ENCODE measurements around the gene ZNF311. TPM values are rescaled to one million over a fixed set of nuclear protein-coding genes. Genes with fewer than 3 reads are reported as not detected.
A peak's percentile ranks its signal among the peaks of the same experiment; 100 is the strongest.

ZNF311 gene
- polyA plus RNA-seq, 3 donors = 0.05 TPM; not detected in 1

- H3K36me3 ChIP-seq (replicated peaks in 1 of 2; ENCODE audit: control insufficient read depth in 1 of 2, insufficient read depth in 2 of 2, low read length in 2 of 2) = no peaks in the 10 kb centered on the region
- H3K27me3 ChIP-seq (ENCODE audit: control insufficient read depth in 2 of 2, insufficient read depth in 2 of 2, low read length in 2 of 2) = no peaks in the 10 kb centered on the region
- H2AFZ ChIP-seq (ENCODE audit: insufficient read depth, low read depth, low read length, poor library complexity, severe bottlenecking) = peak overlapping the region; percentile 69
- H3K27ac Mint-ChIP-seq = peak overlapping the region; percentile 46 to 89 (median 86)
- H3K27ac ChIP-seq (ENCODE audit: low read depth in 1 of 2, low read length in 2 of 2) = peak overlapping the region in 1 of 2 donors; percentile 30
- TF ChIP-seq, protein P1, sequence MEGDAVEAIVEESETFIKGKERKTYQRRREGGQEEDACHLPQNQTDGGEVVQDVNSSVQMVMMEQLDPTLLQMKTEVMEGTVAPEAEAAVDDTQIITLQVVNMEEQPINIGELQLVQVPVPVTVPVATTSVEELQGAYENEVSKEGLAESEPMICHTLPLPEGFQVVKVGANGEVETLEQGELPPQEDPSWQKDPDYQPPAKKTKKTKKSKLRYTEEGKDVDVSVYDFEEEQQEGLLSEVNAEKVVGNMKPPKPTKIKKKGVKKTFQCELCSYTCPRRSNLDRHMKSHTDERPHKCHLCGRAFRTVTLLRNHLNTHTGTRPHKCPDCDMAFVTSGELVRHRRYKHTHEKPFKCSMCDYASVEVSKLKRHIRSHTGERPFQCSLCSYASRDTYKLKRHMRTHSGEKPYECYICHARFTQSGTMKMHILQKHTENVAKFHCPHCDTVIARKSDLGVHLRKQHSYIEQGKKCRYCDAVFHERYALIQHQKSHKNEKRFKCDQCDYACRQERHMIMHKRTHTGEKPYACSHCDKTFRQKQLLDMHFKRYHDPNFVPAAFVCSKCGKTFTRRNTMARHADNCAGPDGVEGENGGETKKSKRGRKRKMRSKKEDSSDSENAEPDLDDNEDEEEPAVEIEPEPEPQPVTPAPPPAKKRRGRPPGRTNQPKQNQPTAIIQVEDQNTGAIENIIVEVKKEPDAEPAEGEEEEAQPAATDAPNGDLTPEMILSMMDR (IDR thresholded peaks at IDR 0.05) = no peak
- no CpG with 5 or more reads among the region's 23 CpGs for WGBS (ENCODE audit: insufficient coverage)
- peaks cover 4 to 22% (median 13%) of the 10 kb centered on the region in 7 donors for H3K9me3 Mint-ChIP-seq
- DNase-seq = peak; percentile 97 to 98 (median 97)
- H3K9ac ChIP-seq (ENCODE audit: insufficient read depth, low read length, poor library complexity, severe bottlenecking) = peak overlapping the region; percentile 37
- H3K4me3 ChIP-seq (replicated peaks in 1 of 3; ENCODE audit: low read depth in 2 of 3, low read length in 3 of 3) = peak overlapping the region; percentile 31 to 76 (median 68)
- peaks cover 60% of the 10 kb centered on the region for H3K4me1 Mint-ChIP-seq
- H3K79me2 ChIP-seq (ENCODE audit: insufficient read depth, low read length) = no peaks in the 10 kb centered on the region
- peak overlapping the region; percentile 78 for H3K4me2 ChIP-seq (replicated peaks; ENCODE audit: extremely low read depth, low read length, poor library complexity, severe bottlenecking)
- intact Hi-C loops (cut with micrococcal nuclease) = loop anchor here (2.0 to 10.0 kb wide), 7 partner anchors 40 to 1077 kb away; no protein-coding TSS in a partner anchor
- H3K4me3 Mint-ChIP-seq = peak overlapping the region; percentile 76 to 77
- peaks cover 0 to 3% of the 10 kb centered on the region in 2 donors for H3K9me3 ChIP-seq (replicated peaks in 1 of 2; ENCODE audit: control insufficient read depth in 1 of 2, insufficient read depth in 1 of 2, low read length in 2 of 2)
- peaks cover 9 to 16% (median 10%) of the 10 kb centered on the region in 3 donors for H3K27me3 Mint-ChIP-seq (ENCODE audit: low read depth in 3 of 3)
- H3K36me3 Mint-ChIP-seq = peaks cover 0 to 6% of the 10 kb centered on the region in 2 donors
- no peaks in the 10 kb centered on the region for H4K20me1 ChIP-seq (ENCODE audit: insufficient read depth, low read length)
- H3K4me1 ChIP-seq (ENCODE audit: control insufficient read depth in 1 of 2, insufficient read depth in 2 of 2, low read length in 2 of 2) = peaks cover 47 to 54% of the 10 kb centered on the region in 2 donors
Observed at GRCh38 chr6:28981833-28982475, 23.2 kb downstream of the ZNF311 start.

- Histone ChIP-seq H3K36me3 (replicated peaks in 1 of 2; ENCODE audit: control insufficient read depth in 1 of 2, insufficient read depth in 2 of 2, low read length in 2 of 2) (no peaks in the 10 kb centered on the region), H4K20me1 (ENCODE audit: insufficient read depth, low read length) (no peaks in the 10 kb centered on the region), H3K4me3 (replicated peaks in 1 of 3; ENCODE audit: low read depth in 2 of 3, low read length in 3 of 3) (peak overlapping the region; percentile 31 to 76 (median 68)), H3K9ac (ENCODE audit: insufficient read depth, low read length, poor library complexity, severe bottlenecking) (peak overlapping the region; percentile 37), H3K4me2 (replicated peaks; ENCODE audit: extremely low read depth, low read length, poor library complexity, severe bottlenecking) (peak overlapping the region; percentile 78), H3K4me1 (ENCODE audit: control insufficient read depth in 1 of 2, insufficient read depth in 2 of 2, low read length in 2 of 2) (peaks cover 49 to 58% of the 10 kb centered on the region in 2 donors), H3K79me2 (ENCODE audit: insufficient read depth, low read length) (no peaks in the 10 kb centered on the region), H3K9me3 (replicated peaks in 1 of 2; ENCODE audit: control insufficient read depth in 1 of 2, insufficient read depth in 1 of 2, low read length in 2 of 2) (peaks cover 0 to 3% of the 10 kb centered on the region in 2 donors), H3K27me3 (ENCODE audit: control insufficient read depth in 2 of 2, insufficient read depth in 2 of 2, low read length in 2 of 2) (no peaks in the 10 kb centered on the region), H2AFZ (ENCODE audit: insufficient read depth, low read depth, low read length, poor library complexity, severe bottlenecking) (peak overlapping the region; percentile 29), H3K27ac (ENCODE audit: low read depth in 1 of 2, low read length in 2 of 2) (no peak overlapping the region)
- peak in 2 of 3 donors; percentile 46 to 56 for DNase-seq
- WGBS (ENCODE audit: insufficient coverage) = 0% methylated on average over 2 of the region's 13 CpGs
- H3K9me3 Mint-ChIP-seq = peaks cover 4 to 22% (median 12%) of the 10 kb centered on the region in 7 donors
- peak overlapping the region in 6 of 7 donors; percentile 46 to 89 (median 86) for H3K27ac Mint-ChIP-seq
- TF ChIP-seq, protein P1 (IDR thresholded peaks at IDR 0.05) = no peak
- peaks cover 0 to 9% of the 10 kb centered on the region in 2 donors for H3K36me3 Mint-ChIP-seq
- H3K4me3 Mint-ChIP-seq = peak overlapping the region; percentile 76 to 77
- peaks cover 59% of the 10 kb centered on the region for H3K4me1 Mint-ChIP-seq
- peaks cover 7 to 16% (median 9%) of the 10 kb centered on the region in 3 donors for H3K27me3 Mint-ChIP-seq (ENCODE audit: low read depth in 3 of 3)
- intact Hi-C loops (cut with micrococcal nuclease) = loop anchor here (2.0 to 10.0 kb wide), 6 partner anchors 39 to 1077 kb away; no protein-coding TSS in a partner anchor
Observed at GRCh38 chr6:28981431-28981832, 23.7 kb downstream of the ZNF311 start.

Data from CD14-positive monocyte (primary cell).